CD4-positive, alpha-beta T cell treated with Interleukin-15 for 1 hour (primary cell): ENCODE data around the gene HSPG2.

Experiments used
- DNase-seq: peaks from one replicate; pipeline ENCODE4 v3.0.0-alpha.2; 2020

HSPG2 gene

DNA sequence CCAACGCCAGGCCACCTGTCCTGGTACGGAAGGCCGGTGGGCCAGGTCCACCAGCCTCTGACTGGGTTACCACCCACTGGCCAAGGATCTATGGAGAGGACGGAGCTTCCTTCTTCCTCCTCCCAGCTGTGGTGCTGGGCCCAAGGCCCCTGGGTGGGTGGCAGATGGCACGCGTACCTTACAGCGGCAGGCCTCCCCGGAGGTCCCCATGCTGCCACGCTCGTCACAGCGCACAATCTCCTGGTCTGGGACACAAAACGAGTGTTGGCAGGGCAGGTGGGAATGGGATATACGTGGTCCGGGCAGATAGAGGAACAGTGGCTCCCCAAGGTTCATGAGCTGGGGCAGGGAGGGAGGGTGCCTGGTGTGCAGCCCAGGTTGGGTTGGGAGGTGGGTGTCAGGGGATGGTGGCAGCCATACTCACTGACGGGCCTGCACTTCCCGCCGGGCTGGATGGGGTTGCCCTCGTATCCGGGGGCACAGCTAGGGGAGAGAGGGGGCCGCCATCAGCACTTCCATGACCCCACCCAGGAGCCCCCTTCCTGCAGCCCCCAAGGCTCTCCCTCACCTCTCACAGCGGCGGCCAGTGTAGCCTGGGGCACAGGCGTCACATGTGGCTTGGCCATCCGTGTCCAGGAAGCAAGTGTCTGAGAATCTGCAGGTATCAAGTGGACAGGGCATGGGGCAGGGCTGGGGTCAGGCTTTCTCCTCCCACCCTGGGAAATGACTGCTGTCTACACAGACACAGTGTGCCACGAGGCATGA is 58.9 kb downstream of the HSPG2 start:
- DNase-seq = no peak

DNA sequence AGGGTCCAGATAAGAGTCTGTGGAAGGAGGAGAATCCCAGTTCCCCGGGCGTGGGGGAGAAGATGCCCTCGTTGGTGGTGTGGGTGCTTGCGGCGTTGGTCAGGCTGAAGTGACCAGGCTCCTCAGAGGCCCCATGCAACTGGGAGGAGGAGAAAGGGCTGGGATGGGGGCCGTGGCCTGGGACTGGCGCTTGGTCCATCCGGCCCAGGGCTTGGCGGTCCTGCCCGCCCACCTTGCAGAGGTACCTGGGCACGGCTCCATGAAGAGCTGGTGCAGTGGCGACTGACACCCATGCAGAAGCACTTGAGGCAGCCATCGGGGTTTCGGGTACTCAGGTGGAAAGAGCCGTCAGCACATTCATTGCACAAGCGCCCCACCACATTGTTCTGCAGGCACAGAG is 60.8 kb downstream of the HSPG2 start:
- DNase-seq = no peak

DNA sequence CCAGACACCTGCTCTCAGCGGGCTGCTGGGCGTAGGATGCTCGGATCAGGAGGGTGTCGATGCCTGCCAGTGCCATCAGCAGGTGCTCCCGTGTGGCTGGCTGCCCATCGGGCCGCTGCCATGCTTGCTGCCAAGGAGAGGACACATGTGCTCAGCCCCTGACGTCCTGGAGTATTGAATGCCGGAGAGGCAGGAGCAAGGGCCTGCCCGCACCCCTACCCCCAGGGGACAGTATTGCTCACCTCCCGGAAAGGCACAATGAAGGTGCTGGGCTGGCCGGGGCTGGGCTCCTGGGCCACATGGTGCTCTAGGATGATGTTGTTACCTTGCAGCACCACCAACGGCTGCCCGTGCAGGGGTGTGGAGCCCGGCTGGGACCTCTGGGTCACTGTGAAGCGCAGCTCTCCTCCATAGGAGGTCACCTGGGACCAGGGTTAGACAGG is 61.5 kb downstream of the HSPG2 start:
- no peak for DNase-seq

DNA sequence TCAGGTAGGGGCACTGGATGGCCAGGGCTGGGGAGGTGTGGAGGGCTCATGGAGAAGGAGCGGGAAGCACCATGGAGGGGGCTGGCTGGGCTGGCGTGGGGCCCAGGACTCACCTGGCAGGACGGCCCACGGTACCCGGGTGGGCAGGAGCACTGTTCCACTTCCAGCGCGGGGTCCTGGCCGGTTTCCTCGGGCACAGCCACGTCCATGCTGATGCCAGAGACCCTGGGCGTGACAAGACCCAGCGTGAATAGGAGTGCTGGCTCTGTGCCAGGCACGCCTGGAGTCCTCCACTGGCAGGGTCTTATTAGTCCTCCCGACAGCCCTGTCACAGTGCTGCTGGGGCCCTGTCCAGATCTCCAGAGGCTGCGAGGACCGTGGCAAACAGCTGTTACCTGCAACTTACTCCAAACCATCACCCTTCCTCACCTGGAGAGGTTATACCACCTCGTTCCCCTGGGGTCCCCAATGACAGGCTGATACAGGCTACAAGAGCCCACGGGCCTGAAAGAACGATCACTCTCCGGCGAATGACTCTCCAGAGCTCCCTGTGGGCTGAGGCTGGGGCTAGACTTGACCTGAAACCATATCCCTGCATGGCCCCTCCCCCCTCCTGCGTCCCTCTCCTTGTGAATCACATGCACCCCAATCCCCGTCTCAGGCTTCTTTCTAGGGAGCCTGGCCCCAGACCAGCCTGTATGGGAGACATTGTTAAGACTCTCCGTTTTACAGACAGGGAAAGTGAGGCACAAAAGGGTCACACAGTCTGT is 62.1 kb downstream of the HSPG2 start:
- DNase-seq = no peak

DNA sequence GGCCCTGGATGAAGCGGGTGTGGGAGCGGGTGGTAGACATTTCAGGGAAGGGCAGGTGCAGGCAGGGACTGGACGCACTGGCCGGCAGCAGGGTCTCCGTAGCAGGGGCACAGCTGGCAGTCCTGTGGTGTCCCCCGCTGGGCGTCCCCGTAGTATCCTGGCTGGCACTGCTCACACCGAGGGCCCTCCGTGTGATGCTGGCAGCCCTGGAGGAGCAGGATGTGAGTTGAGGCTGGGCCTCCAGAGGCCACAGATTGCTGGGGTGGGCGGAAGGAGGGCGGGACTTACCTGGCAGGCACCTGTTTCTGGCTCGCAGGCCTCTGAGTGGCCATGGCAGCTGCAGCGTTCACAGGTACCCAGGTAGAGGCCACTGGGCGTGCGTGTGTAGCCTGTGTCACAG is 62.8 kb downstream of the HSPG2 start:
- DNase-seq = no peak

DNA sequence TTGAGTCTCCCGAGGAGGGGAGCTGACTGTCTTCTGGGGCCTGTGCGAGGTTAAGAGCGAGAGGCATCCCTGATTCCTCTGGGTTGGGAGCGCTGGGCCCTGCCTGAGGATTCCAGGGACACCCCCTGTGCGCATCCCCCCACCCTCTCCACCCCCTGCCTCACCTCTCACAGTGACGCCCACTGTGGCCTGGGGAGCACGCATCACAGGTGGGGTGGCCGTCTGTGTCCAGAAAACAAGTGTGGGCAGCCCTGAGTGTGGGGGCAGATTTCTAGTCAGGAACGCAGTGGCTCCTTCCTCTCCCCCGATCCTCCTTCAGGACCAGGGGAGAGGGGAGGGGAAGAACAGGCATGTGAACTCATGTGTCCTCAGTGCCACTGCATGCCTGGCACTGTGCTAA is 63.3 kb downstream of the HSPG2 start:
- DNase-seq = no peak

DNA sequence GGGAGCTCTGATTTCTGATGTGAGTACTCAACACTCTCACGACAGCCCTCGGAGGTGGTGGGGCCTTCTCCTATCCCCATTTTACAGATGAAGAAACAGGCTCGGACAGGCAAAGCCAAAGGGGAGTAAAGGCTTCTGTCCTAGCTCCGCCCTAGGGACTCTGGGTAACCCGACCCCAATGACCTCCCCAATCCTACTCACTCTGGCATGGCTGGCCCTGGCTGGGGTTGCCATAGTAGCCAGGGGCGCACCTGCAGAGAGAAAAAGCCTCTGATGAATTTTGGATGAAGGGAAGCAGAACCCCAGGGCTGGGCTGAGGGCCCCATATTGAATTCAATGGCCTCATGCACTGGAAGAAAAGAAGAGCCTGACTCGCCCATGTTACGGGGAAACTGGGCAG is 63.9 kb downstream of the HSPG2 start:
- no peak for DNase-seq

DNA sequence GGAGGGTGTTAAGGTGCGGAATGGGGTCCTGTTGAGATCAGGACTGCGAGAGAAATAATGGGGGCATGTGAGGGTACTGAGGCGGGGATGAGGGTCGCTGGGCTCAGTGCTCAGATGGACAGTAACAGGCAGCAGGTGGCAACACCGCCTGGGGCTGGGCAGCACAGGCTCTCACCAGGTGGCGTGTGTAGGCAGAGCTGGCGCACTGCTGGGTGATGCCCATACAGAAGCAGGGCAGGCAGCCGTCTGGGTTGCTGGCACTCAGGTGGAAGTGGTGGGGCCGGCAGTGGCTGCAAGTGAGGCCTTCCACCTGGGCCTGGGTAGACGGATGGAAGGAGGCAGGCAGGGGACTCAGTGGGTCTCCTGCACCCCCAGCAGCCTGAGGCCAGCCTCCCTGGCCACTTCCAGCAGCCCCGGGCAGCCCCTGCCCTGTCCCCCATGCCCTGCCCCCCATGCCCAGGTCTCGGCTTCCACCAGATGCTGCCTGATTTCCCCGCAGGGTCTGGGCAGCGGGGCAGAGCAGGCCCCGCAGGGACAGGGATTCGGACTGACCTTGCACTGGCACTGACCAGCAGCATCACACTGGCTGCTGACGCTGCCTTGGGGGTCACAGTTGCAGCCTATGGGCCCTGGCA is 64.5 kb downstream of the HSPG2 start:
- no peak for DNase-seq

DNA sequence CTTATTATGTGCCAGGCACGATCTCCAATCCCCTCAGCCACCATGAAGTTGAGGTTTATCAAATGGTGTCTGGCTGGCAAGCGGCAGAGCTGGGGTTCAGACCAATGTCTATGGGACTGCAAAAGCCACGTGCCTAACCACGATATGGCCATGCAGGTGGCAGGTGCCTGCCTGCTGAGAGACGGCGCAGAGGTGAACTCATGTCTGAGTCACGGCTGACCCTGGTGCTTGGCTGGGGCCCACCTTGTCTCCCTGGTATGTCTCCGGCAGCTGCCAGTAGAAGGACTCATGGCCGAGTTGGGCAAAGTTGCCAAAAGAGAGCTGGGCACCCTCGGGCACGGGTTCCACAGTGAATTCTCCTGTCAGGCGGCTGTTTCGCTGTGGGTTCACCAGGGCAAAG is 65.2 kb downstream of the HSPG2 start:
- DNase-seq = no peak

DNA sequence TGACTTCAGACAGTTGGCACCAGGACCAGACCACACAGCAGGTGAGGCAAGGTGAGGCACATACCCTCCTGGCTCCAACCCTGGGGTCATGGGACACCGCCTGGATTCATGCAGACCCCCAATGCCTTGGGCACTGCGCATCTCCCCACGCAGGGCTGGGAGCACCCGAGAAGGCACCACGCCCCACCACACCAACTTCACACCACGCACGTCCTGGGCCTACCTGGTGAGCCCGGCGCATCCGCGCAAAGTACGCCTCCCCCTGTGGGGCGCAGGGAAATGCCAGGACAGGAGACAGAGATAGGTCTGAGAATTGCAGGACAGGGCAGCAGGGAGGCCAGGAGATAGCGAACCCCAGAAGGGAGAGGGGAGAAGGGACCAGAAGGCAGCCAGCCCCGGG is 66.5 kb downstream of the HSPG2 start:
- DNase-seq = no peak

DNA sequence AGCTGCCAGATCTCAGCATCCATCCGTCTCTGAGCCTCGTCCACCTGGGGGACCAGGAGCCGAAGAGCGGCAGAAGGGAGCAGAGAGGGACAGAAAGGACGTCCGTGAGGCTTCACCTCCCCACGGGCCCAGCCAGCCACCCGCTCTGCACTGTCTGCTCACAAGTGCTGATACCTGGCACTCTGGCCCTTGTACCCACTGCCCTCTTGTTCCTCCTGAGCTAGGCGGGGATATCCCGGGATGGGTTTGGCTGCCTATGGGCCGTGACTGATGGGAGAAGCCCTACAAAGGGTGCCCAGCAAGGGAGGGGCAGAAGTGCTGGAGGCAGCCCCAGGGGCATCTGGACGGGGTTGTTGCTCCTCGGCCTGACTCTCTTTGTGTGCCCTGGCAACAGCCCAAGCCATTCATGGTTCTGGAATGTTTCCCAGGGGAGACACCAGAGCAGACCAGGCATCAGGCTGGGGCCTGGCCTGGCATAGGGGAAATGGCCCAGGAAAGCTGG is 67.4 kb downstream of the HSPG2 start:
- DNase-seq = no peak

DNA sequence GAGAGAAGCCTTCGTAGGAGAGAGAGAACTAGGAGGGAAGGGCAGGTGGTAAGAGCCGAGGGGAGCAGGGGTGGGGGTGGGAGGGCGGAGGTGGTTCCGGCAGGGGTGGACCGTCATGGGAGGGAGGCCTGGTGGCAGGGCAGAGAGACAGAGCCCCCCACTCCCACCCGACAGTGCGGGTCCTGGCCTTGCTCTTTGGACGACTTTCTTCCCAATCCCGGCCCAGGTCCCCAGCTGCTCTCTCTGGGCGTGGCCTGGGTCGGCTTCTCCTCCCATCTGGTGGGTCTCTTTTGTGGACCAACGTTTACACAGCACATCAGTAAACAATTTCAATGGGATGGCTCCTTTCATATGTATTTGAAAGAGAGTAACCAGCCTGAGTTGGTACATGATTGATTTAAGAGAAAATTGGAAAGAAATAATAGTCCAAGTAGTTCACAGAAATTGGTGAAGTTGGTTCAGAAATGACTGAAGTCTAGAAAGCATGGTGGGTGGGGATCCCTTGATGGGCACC is 68.1 kb downstream of the HSPG2 start:
- no peak for DNase-seq

DNA sequence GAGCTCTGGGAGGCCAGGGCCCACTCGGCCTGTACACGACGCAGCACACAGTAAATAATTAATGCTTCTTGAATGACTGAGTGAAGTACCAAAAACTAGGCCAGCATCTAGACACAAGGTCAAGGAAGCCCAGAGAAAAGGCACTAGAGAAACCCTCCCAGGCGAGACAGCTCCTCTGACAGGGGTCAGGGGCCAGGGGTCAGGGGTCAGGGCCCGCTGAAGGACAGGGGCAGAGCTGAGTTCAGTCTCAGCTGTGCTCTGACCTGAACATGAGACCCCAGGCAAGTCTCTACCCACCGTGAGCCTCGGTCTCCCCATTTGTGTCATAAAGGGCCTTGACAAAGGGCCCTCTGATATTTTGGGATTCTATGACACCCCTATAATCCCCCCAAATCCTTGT is 68.6 kb downstream of the HSPG2 start:
- DNase-seq = no peak

DNA sequence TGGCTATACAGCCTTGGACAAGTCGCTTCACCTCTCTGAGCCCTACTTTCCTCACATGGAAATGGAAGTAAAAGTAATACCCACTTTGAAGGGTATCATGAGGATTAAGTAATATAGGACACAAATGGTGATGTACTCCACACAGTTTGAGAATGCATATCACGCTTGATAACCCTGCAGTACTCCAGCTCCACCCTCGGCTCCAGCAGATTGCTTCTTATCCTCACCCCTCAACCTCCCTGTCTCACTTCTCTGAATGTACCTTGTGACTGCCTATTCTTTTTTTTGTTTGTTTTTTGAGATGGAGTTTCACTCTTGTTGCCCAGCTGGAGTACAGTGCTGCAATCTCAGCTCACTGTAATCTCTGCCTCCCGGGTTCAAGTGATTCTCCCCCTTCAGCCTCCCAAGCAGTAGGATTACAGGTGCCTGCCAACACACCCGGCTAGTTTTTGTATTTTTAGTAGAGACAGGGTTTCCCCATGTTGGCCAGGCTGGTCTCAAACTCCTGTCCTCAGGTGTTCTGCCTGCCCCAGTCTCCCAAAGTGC is 69.6 kb downstream of the HSPG2 start:
- DNase-seq = no peak

DNA sequence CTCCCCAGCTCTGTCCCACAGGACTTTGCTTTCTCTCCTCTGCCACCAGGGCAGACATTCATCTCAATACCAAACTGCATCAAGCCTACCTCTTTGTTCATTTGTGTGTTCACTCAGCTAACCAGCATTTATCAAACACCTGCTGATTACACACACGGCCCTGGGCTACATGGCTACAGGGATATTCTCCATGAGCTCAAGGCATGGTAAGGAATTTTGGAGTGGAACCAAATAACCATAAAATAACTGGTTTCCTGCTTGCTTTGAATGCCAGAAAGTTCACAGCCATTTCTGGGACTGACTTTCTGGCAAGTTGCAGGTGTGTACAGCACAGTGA is 70.4 kb downstream of the HSPG2 start:
- no peak for DNase-seq

DNA sequence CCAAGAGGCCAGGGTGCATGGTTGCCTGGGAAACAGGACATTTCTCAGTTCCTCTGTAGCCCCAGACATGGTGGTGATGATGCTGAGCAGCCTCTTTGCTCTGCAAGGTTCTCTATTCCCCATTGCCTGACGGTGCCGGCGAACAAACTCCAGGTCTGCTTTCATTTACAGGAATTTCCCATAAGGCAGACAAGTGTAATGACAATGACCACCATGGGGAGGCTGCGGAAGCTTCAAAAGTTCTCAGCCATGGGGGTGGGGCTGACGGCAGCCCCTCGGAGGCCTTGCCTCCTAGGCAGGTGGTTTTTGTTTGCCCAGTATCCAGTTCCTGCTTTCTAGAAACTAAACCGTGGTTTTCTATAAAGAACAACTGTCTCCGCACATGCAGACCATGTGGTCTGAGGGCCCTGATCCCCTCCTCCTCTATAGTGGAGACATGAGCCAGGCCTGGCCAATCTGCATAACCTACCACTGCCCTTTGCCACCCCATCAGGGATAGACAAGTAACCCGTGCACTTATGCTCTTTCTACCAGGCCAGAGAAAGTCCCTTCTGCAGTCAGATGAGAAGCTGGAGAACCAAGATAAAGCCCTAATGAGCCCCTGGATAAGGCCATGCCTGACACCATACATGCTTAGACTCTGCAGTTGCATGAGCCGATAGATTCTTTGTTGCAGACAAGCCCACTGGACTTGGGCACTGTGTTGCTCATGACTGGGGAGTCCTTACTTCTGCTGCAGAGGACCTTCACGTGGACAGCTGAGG is 71.0 kb downstream of the HSPG2 start:
- DNase-seq = peak; percentile 34

DNA sequence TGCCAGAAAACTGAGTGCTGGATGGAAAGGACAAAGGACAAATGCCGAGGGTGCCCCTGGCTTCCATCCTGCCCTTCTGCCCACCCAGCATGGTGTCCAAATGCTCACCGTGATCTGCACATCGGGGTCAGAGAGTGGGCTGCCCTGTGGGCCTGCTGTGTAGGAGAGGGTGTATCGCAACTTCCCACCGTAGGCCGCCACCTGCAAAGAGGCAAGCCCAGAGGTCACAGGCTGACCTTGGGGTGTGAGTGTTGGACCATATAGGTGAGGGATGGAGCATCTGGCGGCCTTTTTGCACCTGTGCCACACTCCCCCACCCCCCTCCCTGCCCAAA is 71.5 kb downstream of the HSPG2 start:
- DNase-seq = no peak

DNA sequence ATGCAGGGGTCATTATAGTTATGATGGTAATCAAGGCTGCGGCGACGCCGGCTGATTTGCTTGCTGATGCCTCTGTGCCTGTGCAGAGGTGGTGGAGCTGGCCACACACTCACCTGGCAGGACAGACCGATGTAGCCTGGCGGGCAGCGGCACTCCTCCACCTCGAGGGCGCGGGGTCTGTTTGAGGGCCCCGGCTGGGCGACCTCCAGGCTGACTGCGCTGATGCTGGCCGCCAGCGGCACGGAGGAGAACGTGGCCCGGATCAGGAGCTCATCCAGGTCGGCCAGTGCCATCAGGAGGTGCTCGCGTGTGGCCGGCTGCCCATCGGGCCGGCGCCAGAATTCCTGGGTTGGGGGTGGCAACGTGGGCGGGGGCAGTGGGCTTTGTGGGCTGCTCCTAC is 72.4 kb downstream of the HSPG2 start:
- no peak for DNase-seq

DNA sequence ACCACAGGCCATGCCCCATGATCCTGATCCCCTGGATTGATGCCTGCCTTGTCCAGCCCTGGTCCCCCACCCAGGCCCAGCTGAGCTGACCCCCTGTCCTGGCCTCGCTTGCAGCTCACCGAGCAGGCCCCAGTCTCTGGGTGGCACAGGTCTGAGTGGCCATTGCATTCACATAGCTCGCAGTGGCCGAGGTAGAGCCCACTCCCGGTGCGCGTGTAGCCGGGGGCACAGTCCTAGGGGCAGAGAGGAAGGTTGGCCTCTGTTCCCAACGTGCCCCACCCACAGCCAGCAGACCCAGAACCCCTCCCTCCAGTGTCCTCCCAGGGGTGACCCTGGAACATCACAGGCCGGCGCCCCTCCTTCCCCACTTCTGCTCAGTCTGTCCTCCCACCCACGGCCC is 73.1 kb downstream of the HSPG2 start:
- no peak for DNase-seq

DNA sequence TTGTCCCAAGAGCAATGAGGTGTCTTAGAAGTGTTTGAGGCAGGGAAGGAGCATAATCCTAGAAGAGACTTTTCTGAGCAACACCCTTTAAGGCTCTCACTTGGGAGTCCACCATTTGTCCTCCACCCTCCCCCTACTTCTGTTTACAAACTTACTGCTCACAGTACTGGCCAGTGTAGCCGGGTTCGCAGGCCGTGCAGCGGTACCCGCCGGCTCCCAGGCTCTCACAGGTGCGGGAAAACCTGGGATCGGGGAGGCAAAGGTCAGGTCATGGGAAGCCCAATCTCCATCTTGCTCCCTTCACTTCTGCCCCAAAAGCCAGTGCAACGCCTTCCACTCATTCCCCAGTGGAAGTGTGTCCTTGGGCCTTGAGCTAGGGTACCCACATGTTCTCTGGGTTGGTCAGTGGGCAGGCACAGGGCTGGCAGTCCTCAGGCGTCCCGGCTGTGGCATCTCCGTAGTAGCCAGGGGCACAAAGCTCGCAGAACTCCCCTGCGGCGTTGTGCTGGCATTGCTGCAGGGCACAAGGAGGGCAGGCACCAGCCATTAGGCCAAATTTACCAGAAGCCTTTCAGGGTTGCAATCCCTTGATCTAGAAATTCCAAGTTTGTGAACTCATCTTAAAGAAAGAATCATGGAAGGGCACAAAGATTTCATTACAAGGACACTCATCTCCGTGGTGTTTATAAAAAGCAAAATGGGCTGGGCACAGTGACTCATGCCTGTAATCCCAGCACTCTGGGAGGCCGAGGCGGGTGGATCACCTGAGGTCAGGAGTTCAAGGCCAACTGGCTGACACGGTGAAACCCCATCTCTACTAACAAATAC is 75.3 kb downstream of the HSPG2 start:
- no peak for DNase-seq

DNA sequence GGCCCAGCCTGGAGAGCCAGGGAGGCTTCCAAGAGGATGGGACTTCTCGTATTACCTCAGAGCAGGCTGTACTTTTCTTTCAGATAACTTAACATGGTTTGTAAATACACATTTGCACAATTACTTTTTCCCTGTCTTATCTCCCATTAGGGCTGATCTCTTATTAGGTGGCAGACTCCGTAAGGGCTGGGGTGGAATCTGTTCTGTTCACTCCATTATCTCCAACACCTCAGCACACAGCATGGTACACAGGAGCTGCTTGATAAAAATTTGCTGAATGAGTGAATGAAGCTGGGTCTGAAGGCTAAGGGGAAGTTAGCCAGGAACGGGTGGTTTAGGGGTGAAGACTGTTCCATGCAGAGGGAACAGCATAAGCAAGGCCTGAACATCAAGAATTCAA is 76.1 kb downstream of the HSPG2 start:
- no peak for DNase-seq

DNA sequence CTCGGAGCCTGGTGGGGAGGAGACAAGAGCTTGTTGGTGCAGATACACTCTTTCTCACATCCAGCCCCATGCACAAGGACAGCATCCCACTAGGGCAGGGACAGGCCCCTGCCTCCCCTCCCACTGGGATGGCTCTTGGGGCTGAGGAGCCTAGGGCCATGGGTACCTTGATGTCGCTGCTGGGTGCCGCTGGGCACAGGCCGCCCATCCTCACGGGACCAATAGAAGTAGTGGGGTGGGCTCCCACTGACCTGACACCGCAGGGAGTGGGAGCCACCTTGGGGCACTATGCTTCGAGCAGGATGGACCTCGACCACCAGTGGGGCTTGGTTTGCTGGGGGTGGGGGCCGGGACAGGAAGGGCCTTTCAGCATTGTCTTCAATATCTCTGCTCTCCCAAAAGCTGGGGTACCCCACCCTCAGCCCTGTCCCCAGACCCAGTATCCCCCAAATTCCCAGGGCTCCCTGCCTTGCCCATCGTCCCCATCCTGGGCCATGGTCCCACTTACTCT is 77.4 kb downstream of the HSPG2 start:
- no peak for DNase-seq
